Neural cell (in vitro differentiated cells): ENCODE data around the gene RAI14. TPM values are rescaled to one million over a fixed set of nuclear protein-coding genes. Genes with fewer than 3 reads are reported as not detected.
A peak's percentile ranks its signal among the peaks of the same experiment; 100 is the strongest.

Experiments
- H2AFZ ChIP-seq: fragments of 200-600, 300-800 bp; sonication (generic), shearing (Covaris generic); 2 replicates; pipeline ENCODE4 v1.6.0; 2014; ENCODE audit warnings: low read depth, mild to moderate bottlenecking, antibody characterized with exemption, low read length, moderate library complexity
- H3F3A ChIP-seq: fragments of 200-600 bp; shearing (Covaris generic); 2 replicates; pipeline ENCODE4 v1.6.1; 2016; ENCODE audit warnings: mild to moderate bottlenecking, moderate library complexity, mixed read lengths, antibody characterized with exemption, low read length; ENCODE audit not compliant: insufficient read depth, poor library complexity, severe bottlenecking
- H3K27ac ChIP-seq: fragments of 200-600, 300-800 bp; sonication (generic), shearing (Covaris generic); 2 replicates; pipeline ENCODE4 v1.5.1; 2014; ENCODE audit warnings: mild to moderate bottlenecking, low read length, moderate library complexity
- H3K27me3 ChIP-seq: fragments of 300-800, 200-600 bp; sonication (generic), shearing (Covaris generic); 2 replicates; pipeline ENCODE4 v1.6.0; 2014; ENCODE audit warnings: mild to moderate bottlenecking, low read depth, low read length, moderate library complexity; ENCODE audit not compliant: insufficient read depth
- H3K36me3 ChIP-seq: fragments of 300-800, 200-600 bp; sonication (generic), shearing (Covaris generic); 2 replicates; pipeline ENCODE4 v1.5.1; 2014; ENCODE audit warnings: mild to moderate bottlenecking, antibody characterized with exemption, low read length, moderate library complexity; ENCODE audit not compliant: insufficient read depth
- H3K4me2 ChIP-seq: fragments of 300-800, 200-600 bp; sonication (generic), shearing (Covaris generic); 2 replicates; pipeline ENCODE4 v1.6.0; 2014; ENCODE audit warnings: mild to moderate bottlenecking, low read length
- H3K4me3 ChIP-seq: fragments of 300-800, 200-600 bp; sonication (generic), shearing (Covaris generic); 2 replicates; pipeline ENCODE4 v1.5.1; 2014; ENCODE audit warnings: mild to moderate bottlenecking, low read length, moderate library complexity
- H3K79me2 ChIP-seq: fragments of 200-600 bp; shearing (Covaris generic); replicated peaks from 2 replicates; pipeline ENCODE4 v1.6.0; 2014; ENCODE audit warnings: mild to moderate bottlenecking, low read length, moderate library complexity; ENCODE audit not compliant: insufficient read depth
- H3K9ac ChIP-seq: fragments of 300-800, 200-600 bp; sonication (generic), shearing (Covaris generic); 2 replicates; pipeline ENCODE4 v1.6.1; 2016; ENCODE audit warnings: mild to moderate bottlenecking, low read length, mixed read lengths
- H3K9me2 ChIP-seq: fragments of 200-600 bp; shearing (Covaris generic); 2 replicates; pipeline ENCODE4 v1.6.1; 2016; ENCODE audit warnings: mild to moderate bottlenecking, low read length, mixed read lengths; ENCODE audit not compliant: insufficient read depth
- H3K9me3 ChIP-seq: fragments of 200-600, 300-800 bp; sonication (generic), shearing (Covaris generic); 2 replicates; pipeline ENCODE4 v1.6.1; 2016; ENCODE audit warnings: mild to moderate bottlenecking, mixed run types, low read length, moderate library complexity, mixed read lengths
- H4K20me1 ChIP-seq: fragments of 200-600 bp; shearing (Covaris generic); 2 replicates; pipeline ENCODE4 v1.6.1; 2016; ENCODE audit warnings: mild to moderate bottlenecking, mixed run types; ENCODE audit not compliant: insufficient read depth
- CTCF ChIP-seq: fragments of 450-650 bp; IDR thresholded peaks from 2 replicates; pipeline ENCODE4 v1.5.1; 2014; ENCODE audit warnings: antibody characterized with exemption, mild to moderate bottlenecking, moderate library complexity; ENCODE audit not compliant: poor library complexity, severe bottlenecking
- EP300 ChIP-seq: fragments of 450-650 bp; conservative IDR thresholded peaks from 2 replicates; pipeline ENCODE4 v1.6.1; 2014; ENCODE audit warnings: antibody characterized with exemption, mild to moderate bottlenecking, moderate library complexity; ENCODE audit not compliant: poor library complexity, severe bottlenecking
- EZH2 ChIP-seq: fragments of 200-600, 300-800 bp; shearing (Covaris generic), sonication (generic); IDR thresholded peaks from 2 replicates; pipeline ENCODE4 v1.6.1; 2014; ENCODE audit warnings: antibody characterized with exemption, low read length, borderline replicate concordance, mild to moderate bottlenecking; ENCODE audit not compliant: insufficient read depth, poor library complexity, severe bottlenecking
- MXI1 ChIP-seq: fragments of 450-650 bp; conservative IDR thresholded peaks from 2 replicates; pipeline ENCODE4 v1.6.1; 2014; ENCODE audit warnings: antibody characterized with exemption, mild to moderate bottlenecking; ENCODE audit not compliant: poor library complexity, severe bottlenecking
- POLR2AphosphoS5 ChIP-seq: IDR thresholded peaks from 2 replicates; pipeline ENCODE4 v1.6.1; 2012
- RAD21 ChIP-seq: fragments of 450-650 bp; conservative IDR thresholded peaks from 2 replicates; pipeline ENCODE4 v1.6.1; 2014; ENCODE audit warnings: antibody characterized with exemption, mild to moderate bottlenecking, moderate library complexity
- SMC3 ChIP-seq: fragments of 450-650 bp; conservative IDR thresholded peaks from 2 replicates; pipeline ENCODE4 v1.6.1; 2014; ENCODE audit warnings: antibody characterized with exemption, mild to moderate bottlenecking, moderate library complexity; ENCODE audit not compliant: poor library complexity
- TAF1 ChIP-seq: IDR thresholded peaks from 2 replicates; pipeline ENCODE4 v1.6.1; 2012; ENCODE audit warnings: low read depth
- polyA plus RNA-seq: library from polyadenylated mRNA; depleted of rRNA; stranded (reverse); fragments of >200 nt; gene quantifications from 2 replicates; pipeline ENCODE4 v1.2.3, GENCODE V29; 2014
- TF ChIP-seq, protein P1 (sequence below): IDR thresholded peaks from 2 replicates; pipeline ENCODE4 v1.6.1; 2012; ENCODE audit warnings: borderline replicate concordance

The RAI14 gene
- polyA plus RNA-seq, 1 donor from 2014 or later, result 7.8 TPM

DNA sequence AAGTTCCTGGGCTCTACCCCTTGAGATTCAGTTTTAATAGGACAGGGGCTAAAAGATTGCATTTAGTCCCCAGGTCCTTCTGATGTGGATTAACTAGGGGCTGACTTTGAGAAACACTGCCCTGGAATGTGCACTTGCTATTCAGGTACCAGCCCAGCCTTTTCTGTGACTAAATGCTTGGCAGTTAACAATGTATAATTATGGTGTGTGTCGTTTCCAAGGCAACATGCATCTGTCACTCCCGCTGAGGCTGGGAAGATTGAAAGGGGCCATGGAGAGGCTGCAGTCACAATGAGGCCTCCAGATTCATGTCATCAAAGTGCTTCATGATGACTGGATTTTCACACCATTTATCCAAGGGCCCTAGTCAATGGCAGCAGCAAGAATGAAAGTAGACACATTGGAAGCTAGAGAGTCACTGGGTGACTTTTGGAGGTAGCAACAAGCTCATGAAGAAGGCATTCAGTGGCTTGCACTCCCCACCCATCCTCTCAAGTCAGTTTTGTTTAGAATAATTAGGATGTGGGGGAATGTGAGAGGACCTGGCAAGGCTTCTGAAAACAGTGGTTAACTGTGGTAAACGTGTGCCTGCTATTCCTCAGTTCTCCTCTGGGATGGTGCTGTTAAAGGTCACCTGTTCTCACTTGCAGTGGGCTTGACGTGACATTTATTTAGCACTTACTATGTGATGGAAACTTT lies 28.3 kb downstream of the RAI14 start:
- H3K9me3 ChIP-seq, result no peaks in the 10 kb centered on the region
- H3K4me3 ChIP-seq, result peak overlapping the region; percentile 55
- H3K36me3 ChIP-seq, result no peaks in the 10 kb centered on the region
- no peaks in the 10 kb centered on the region for H3K9me2 ChIP-seq
- H2AFZ ChIP-seq, result no peak overlapping the region
- peak overlapping the region; percentile 60 for H3K4me2 ChIP-seq
- TF ChIP-seq CTCF (no peak), MXI1 (no peak), POLR2AphosphoS5 (peak; percentile 63), EP300 (peak; percentile 88), SMC3 (peak; percentile 27), EZH2 (no peak), TAF1 (no peak)
- TF ChIP-seq, protein P1, sequence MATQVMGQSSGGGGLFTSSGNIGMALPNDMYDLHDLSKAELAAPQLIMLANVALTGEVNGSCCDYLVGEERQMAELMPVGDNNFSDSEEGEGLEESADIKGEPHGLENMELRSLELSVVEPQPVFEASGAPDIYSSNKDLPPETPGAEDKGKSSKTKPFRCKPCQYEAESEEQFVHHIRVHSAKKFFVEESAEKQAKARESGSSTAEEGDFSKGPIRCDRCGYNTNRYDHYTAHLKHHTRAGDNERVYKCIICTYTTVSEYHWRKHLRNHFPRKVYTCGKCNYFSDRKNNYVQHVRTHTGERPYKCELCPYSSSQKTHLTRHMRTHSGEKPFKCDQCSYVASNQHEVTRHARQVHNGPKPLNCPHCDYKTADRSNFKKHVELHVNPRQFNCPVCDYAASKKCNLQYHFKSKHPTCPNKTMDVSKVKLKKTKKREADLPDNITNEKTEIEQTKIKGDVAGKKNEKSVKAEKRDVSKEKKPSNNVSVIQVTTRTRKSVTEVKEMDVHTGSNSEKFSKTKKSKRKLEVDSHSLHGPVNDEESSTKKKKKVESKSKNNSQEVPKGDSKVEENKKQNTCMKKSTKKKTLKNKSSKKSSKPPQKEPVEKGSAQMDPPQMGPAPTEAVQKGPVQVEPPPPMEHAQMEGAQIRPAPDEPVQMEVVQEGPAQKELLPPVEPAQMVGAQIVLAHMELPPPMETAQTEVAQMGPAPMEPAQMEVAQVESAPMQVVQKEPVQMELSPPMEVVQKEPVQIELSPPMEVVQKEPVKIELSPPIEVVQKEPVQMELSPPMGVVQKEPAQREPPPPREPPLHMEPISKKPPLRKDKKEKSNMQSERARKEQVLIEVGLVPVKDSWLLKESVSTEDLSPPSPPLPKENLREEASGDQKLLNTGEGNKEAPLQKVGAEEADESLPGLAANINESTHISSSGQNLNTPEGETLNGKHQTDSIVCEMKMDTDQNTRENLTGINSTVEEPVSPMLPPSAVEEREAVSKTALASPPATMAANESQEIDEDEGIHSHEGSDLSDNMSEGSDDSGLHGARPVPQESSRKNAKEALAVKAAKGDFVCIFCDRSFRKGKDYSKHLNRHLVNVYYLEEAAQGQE, result no peak
- H3K27me3 ChIP-seq, result no peaks in the 10 kb centered on the region
- H3K79me2 ChIP-seq, result peaks cover 43% of the 10 kb centered on the region
- peak overlapping the region; percentile 93 for H3K27ac ChIP-seq
- H4K20me1 ChIP-seq, result no peaks in the 10 kb centered on the region
- peaks cover 7% of the 10 kb centered on the region for H3F3A ChIP-seq
- H3K9ac ChIP-seq, result peak overlapping the region; percentile 38

GRCh38 chr5:34684980-34685352 lies 28.8 kb downstream of the RAI14 start:
- Histone ChIP-seq H3K4me3 (peak overlapping the region; percentile 55), H3F3A (peaks cover 7% of the 10 kb centered on the region), H4K20me1 (no peaks in the 10 kb centered on the region), H3K9me3 (no peaks in the 10 kb centered on the region), H3K9me2 (no peaks in the 10 kb centered on the region), H3K9ac (peak overlapping the region; percentile 38), H3K36me3 (no peaks in the 10 kb centered on the region), H2AFZ (no peak overlapping the region), H3K79me2 (peaks cover 38% of the 10 kb centered on the region), H3K4me2 (peak overlapping the region; percentile 60), H3K27ac (peak overlapping the region; percentile 93), H3K27me3 (no peaks in the 10 kb centered on the region)
- TF ChIP-seq POLR2AphosphoS5 (no peak), TAF1 (no peak), EZH2 (no peak), SMC3 (no peak), MXI1 (no peak), RAD21 (no peak), EP300 (no peak), CTCF (no peak)
- TF ChIP-seq, protein P1, result no peak
